SH-SY5Y (cell line): ENCODE measurements around the gene PPFIBP2.

Experiments
- GATA2 ChIP-seq: IDR thresholded peaks from 2 replicates; pipeline ENCODE4 v1.6.1; 2011; ENCODE audit warnings: mild to moderate bottlenecking, low read depth, low read length
- GATA3 ChIP-seq: IDR thresholded peaks from 2 replicates; pipeline ENCODE4 v1.6.1; 2011; ENCODE audit warnings: low read depth, mild to moderate bottlenecking, low read length, moderate library complexity

- TF ChIP-seq GATA2, result no peak
- no peak for TF ChIP-seq GATA3
Measured at GRCh38 chr11:7596975-7597391, 83.2 kb downstream of the PPFIBP2 start.
